ENCODE data around the gene GNG13.
"Not testable (repeated sequence)": the region's sequence is repeated elsewhere in the genome, so short reads cannot be mapped to it uniquely, and the experiment has no call there.

GNG13 gene

DNA sequence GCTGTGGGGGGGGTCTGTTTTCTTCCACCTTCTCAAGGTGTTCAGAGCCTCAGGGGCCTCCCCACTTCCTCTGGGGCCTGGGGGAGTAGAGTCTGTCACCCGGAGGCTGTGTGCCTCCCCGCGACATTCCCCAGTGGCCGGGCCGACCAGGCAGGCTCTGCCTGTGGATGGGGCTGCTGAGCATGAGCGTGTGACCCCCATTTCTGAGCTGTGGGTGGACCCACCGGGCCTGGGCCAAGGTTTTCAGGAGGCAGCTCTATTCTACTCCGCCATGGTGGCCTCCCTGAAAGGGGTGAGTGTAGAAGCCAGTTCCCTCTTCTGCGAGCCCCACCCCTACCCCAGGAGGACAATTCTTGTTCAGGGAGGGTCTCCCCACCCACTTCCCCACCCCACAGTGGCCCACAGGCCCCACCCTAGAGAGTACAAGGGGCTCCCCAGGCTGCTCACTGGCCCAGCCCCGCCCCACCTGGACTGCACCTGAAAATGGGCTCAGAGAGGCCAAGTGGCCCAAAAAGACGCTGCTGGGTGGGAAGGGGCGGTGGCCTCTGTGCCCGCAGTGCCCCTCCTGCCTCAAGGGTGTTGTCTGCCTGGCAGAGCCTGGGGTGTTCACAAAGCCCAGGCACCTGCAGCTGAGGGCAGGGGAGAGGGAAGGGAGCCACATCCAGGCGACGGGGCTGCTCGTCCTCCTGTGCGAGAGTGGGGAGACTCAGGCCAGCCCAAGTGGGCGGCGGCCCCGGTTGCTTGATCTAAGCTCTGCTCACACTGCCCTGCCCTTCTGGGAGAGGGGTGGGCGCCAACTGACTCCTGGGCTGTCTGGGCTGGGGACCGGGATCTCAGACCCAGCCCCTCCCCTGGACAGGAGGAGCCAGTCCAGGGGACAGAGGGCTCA, 38.7 kb downstream of the GNG13 start:
- DNase-seq (ENCODE audit: low read depth in 2 of 2): no peak

DNA sequence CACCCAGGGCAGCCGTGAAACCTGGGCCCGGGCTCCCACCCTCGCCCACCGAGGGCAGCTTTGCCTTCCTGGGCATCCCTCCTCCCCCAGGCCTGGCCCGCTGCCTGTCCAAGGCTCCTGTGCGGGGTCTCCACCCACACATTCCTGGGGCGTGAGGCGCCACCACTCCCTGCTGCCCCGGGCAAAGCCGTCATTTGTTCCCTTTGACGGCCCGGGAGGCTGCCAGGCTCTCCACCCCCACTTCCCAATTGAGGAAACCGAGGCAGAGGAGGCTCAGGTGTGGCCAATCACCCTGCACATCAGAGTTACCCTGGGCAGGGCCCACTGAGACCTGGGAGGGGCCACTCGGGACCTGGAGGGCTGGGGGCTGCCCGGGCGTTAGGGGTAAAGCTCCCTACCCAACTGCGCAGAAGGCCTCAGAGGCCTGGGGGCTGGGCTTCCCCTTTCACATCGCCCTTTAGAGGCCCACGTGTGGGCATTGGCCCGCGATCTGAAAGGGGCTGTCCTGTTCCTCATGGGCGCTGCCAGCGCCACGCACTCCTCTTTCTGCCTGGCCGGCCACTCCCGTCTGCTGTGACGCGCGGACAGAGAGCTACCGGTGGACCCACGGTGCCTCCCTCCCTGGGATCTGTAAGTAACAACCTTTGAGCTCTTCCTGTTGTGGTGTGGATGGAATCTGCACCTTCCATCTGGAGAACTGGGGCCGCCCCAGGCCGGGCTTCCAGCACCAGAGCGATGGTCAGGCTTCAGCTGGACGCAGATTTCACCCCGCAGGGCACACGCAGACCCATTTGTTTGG, 39.8 kb downstream of the GNG13 start, which contains the start of gene MSLN:
Gene MSLN, plus strand, starts transcription at position 190 of the 799 bp plus-strand sequence. CDS start 1,947 bp downstream, outside the sequence.
- no peak for DNase-seq (ENCODE audit: low read depth in 2 of 2)

DNA sequence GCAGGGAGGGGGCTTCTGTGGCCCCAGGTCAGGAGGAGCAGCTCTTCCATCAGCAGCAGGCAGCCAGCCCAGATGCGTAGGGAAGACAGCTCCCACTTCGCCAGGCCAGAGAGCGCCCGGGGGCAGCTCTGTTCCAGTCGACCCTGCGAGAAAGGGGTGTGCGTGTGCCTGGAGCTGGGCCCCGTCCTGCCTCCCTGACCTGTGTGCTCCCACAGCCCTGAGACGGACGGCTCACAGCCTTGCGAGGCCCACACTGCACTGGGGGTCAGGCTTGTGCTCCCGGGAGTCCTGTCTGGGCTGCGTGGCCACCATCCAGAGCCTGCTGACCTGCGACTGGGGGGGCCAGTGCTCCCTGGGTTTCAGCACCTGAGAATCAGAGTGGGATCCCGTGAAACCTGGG, 40.5 kb downstream of the GNG13 start:
- no peak for DNase-seq (ENCODE audit: low read depth in 2 of 2)

DNA sequence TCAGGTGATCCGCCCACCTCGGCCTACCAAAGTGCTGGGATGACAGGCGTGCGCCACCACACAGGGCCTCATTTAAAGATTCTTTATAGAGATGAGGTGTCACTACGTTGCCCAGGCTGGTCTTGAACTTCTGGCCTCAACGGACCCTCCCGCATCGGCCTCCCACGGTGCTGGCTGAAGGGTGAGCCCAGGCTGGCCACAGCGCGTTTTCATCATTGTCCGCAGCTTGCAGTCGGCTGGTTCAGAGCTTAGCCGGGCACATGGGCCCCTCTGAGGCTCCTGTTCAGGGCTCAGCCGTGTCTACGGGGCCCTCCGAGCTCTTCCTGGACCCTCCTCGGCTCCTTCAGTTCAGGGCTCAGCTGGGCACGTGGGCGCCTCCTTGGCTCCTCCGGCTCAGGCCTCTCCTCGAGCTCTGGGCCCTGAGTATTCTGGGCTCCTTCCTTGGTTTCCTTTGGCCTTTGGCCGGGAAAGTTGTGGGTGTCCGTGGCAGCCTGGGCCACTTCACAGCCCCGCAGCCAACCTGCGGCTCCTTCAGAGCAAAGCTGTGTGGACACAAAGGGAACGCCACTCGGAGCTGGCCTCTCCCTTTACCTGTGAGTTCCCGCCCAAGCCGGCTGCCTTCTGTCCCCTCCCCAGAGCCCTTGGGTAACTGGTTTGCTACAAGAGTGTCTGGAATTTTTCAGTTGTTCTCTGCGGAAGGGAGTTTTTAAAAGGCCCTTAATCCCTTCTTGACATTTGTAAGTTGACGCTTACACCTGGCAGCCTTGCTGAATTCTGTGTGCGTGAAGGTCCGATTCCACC, 41.2 kb downstream of the GNG13 start:
- DNase-seq (ENCODE audit: low read depth in 2 of 2): no peak

DNA sequence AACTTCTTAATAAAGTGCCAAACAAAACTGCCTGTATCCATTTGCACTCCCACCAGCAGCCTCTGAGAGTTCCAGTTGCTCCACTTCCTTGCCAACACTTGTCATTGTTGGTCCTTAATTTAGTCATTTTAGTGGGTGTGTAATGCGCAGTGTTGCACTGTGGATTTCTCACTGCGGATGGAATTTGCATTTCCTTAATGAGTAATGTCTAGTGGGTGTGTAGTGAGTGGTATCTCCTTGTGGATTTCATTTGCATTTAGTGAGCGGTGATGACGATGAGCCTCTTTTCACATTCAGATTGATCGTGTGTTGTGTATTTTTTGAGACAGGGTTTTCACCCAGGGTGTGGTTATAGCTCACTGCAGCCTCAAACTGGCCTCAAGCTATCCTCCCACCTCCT, 44.1 kb downstream of the GNG13 start:
- DNase-seq (ENCODE audit: low read depth in 2 of 2): no peak

DNA sequence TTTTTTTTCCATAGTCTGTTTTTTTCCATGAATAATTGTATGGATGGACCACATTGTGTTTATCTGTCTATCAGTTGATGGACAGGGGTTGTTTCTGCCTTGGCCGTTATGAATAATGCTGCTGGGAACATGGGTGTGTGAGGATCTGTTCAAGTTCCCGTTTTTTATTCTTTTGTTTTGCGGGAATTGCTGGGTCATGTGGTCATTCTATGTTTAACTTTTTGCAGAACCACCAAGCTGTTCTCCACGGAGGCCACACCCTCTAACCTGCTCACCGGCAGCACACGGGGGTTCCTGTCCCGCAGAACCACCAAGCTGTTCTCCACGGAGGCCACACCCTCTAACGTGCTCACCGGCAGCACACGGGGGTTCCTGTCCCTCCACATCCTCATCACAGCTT, 45.9 kb downstream of the GNG13 start:
- DNase-seq (ENCODE audit: low read depth in 2 of 2): no peak

DNA sequence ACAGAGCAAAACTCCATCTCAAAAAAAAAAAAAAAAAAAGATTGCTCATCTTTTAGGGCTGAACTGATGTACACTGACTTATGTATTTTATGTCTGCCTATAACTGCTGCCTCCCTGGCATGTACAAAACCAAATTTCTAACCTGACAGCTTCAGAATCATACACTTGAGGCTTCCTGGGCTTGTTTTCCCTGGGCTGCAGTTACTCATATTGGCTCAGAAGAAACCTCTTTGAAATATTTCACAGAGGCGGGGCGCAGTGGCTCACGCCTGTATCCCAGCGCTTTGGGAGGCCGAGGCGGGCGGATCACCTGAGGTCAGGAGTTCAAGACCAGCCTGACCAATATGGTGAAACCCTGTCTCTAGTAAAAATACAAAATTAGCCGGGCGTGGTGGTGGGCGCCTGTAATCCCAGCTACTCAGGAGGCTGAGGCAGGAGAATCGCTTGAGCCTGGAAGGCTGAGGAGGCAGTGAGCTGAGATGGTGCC, 46.4 kb downstream of the GNG13 start:
- not testable (repeated sequence) for DNase-seq (ENCODE audit: low read depth in 2 of 2)

DNA sequence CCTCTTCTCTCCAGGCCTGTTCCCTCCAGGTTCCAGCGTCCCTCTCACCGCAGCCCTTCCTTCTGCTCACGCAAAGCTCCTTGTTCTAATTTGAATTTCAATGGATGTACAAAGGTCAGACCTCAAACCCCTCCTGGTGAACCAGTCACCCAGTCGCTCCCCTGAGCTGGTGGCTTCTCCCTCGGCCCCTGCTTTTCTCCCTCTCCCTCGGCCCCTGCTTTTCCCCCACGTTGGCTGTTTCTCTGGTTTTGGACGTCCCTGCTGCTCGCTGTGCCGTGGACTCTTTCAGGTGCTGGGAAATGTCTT, 48.6 kb downstream of the GNG13 start:
- DNase-seq (ENCODE audit: low read depth in 2 of 2): no peak

DNA sequence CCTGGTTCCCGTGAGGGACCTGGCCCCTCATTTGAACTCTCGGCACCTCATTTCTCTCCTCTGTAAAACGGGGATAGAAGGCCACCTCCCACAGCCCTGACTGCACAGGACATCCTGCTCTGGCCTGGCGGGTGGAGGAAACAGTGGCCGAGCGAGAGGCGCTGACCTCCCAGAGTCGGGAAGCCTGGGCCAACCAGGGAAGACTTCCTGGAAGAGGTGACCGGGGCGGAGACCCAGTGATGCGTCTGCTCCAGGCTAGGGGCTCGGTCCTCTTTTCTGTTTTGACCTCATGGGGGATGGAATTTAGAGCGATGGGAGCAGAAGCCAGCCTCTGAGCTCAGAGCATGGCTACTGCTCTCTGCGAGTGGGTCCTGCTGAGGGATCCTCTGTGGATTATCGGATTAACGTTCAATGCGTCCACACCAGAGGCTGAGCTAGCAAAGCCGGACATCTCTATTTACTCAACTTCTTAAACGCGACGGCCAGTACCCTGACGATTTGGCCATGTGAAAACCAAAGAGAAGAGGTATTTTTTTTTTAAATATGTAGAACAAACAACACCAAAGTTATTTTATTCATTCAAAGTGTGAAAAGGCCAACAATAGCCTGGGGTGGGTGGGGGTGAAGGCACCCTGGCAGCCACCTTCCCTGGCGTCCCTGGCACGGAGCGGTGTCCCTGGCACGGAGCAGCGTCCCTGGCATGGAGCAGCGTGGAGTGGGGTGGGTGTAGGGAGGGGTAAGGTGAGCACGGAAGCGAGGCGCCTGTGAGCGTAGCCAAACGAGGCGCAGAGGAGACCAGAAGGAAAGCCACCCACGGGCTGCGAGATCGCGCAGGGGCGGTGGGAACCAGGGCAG, 49.2 kb downstream of the GNG13 start:
- no peak for DNase-seq (ENCODE audit: low read depth in 2 of 2)

DNA sequence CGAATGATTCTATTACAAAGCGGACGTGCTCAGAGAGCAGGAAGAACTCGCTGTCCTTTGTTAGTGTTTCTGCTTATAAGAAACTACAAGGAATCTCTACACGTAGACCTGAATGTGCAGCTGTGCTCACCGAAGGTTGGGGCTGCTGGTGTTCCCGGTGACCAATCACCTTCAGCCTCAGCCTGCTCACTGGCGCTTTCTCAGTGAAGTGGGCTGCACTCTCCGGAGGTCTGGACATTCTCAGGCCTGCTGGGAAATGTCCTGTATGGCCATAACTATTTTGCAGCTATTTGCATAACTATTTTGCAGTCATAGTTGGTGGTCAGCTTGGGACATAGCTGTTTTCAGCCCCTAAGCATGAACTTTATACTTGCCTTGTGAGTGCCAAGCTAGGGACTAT, 50.0 kb downstream of the GNG13 start:
- no peak for DNase-seq (ENCODE audit: low read depth in 2 of 2)

DNA sequence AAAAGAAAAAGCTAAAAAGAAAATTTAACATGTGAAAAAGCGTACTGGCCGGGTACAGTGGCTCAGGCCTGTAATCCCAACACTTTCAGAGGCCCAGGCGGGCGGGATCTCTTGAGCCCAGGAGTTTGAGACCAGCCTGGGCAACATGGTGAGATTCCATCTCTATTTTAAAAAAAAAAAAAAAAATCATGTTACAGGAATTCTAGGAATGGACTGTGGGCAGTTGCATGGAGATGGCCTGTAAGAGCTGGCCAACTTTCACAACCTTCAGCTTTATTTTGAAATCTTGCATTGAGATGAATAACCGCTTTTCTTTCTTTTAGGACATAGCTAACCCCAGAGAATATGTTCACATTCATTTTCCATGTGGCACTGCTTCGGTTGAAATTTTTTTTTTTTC, 51.5 kb downstream of the GNG13 start:
- peak; percentile 33 to 42 for DNase-seq (ENCODE audit: low read depth in 2 of 2)
